PC-9 (cell line): Measurements from ENCODE around the gene GPATCH3. TPM values are rescaled to one million over a fixed set of nuclear protein-coding genes. Genes with fewer than 3 reads are reported as not detected.

Experiments used
- BruUV-seq: library from RNA; stranded (reverse); fragments of 400-500 nt; replicated peaks from 2 replicates; lab custom pipeline; 2021; lab: Mats Ljungman, UMichigan
- CTCF ChIA-PET: fragments of 300-600 bp; sonication (Branson Sonifier 250); formaldehyde crosslinking; loops from one replicate; lab custom pipeline; 2022; ENCODE audit warnings: antibody characterized with exemption; lab: Charles Lee
- POLR2A ChIA-PET: fragments of 300-600 bp; sonication (Branson Sonifier 250); formaldehyde crosslinking; loops from one replicate; lab custom pipeline; 2022; ENCODE audit warnings: antibody characterized with exemption; ENCODE audit not compliant: unreplicated experiment; lab: Charles Lee
- DNase-seq, 2 experiments: peaks; one replicate each; pipeline versions ENCODE4 v3.0.0 to v3.0.0-alpha.2; 2015 to 2022; ENCODE audit warnings: mixed read lengths in 1 of 2
- H2AFZ ChIP-seq: fragments of 200-600 bp; sonication (generic); 2 replicates; pipeline ENCODE4 v1.8.1; 2017; ENCODE audit warnings: antibody characterized with exemption
- H3F3A ChIP-seq: fragments of 200-600 bp; sonication (generic); 2 replicates; pipeline ENCODE4 v1.8.1; 2017; ENCODE audit warnings: antibody characterized with exemption, mild to moderate bottlenecking, low read depth; ENCODE audit not compliant: insufficient read depth
- H3K27ac ChIP-seq: fragments of 200-600 bp; sonication (generic); 2 replicates; pipeline ENCODE4 v1.6.1; 2016; ENCODE audit warnings: mixed run types
- H3K27me3 ChIP-seq: fragments of 200-600 bp; sonication (generic); 2 replicates; pipeline ENCODE4 v1.6.1; 2016; ENCODE audit warnings: low read depth, mixed run types; ENCODE audit not compliant: insufficient read depth
- H3K36me3 ChIP-seq: fragments of 200-600 bp; sonication (generic); 2 replicates; pipeline ENCODE4 v1.6.1; 2016; ENCODE audit warnings: low read depth, mixed run types
- H3K4me1 ChIP-seq: fragments of 200-600 bp; sonication (generic); replicated peaks from 2 replicates; pipeline ENCODE4 v1.6.1; 2016; ENCODE audit warnings: mixed run types; ENCODE audit not compliant: insufficient read depth
- H3K4me2 ChIP-seq: fragments of 200-600 bp; sonication (generic); 2 replicates; pipeline ENCODE4 v1.6.1; 2017; ENCODE audit warnings: mixed run types
- H3K4me3 ChIP-seq: fragments of 200-600 bp; sonication (generic); 2 replicates; pipeline ENCODE4 v1.6.1; 2016; ENCODE audit warnings: mixed run types
- H3K79me2 ChIP-seq: fragments of 200-600 bp; sonication (generic); 2 replicates; pipeline ENCODE4 v1.6.1; 2017; ENCODE audit warnings: low read depth, mixed run types
- H3K9me2 ChIP-seq: fragments of 200-600 bp; sonication (generic); 2 replicates; pipeline ENCODE4 v1.8.1; 2017; ENCODE audit warnings: mild to moderate bottlenecking; ENCODE audit not compliant: insufficient read depth
- H3K9me3 ChIP-seq: fragments of 200-600 bp; sonication (generic); 2 replicates; pipeline ENCODE4 v1.8.1; 2016; ENCODE audit warnings: low read depth; ENCODE audit not compliant: insufficient read depth
- H4K20me1 ChIP-seq: fragments of 200-600 bp; sonication (generic); 2 replicates; pipeline ENCODE4 v1.8.1; 2017; ENCODE audit not compliant: insufficient read depth
- CTCF ChIP-seq: fragments of 200-600 bp; sonication (generic); conservative IDR thresholded peaks from 2 replicates; pipeline ENCODE4 v1.6.1; 2017; ENCODE audit warnings: mixed run types, antibody characterized with exemption, mild to moderate bottlenecking, moderate library complexity
- EZH2 ChIP-seq: fragments of 200-600 bp; sonication (generic); IDR thresholded peaks from 2 replicates; pipeline ENCODE4 v1.8.0; 2017; ENCODE audit warnings: antibody characterized with exemption, low read depth
- intact Hi-C: fragments of 100-400 bp; cut with micrococcal nuclease; formaldehyde crosslinking; loops from one replicate; pipeline ENCODE4 v1.10.0; 2022; ENCODE audit not compliant: unreplicated experiment
- total RNA-seq: library from RNA; stranded (reverse); gene quantifications from 2 replicates; pipeline ENCODE4 v1.2.3, GENCODE V29; 2021

The GPATCH3 gene
- total RNA-seq, 1 experiment from 2014 or later, result 13.1 TPM

GRCh38 chr1:26945728-26946127 is 45.5 kb upstream of the GPATCH3 start:
- H3F3A ChIP-seq, result peaks cover 40% of the 10 kb centered on the region; the same call in 1 of the 2 replicates
- H3K4me1 ChIP-seq, result no peaks in the 10 kb centered on the region
- H3K9me2 ChIP-seq, result no peaks in the 10 kb centered on the region
- no peak overlapping the region for H3K4me2 ChIP-seq
- H3K4me3 ChIP-seq, result no peak overlapping the region
- DNase-seq, result no peak
- TF ChIP-seq CTCF (no peak), EZH2 (no peak)
- H3K27me3 ChIP-seq, result no peaks in the 10 kb centered on the region
- no peaks in the 10 kb centered on the region; the same call in 1 of the 2 replicates for H4K20me1 ChIP-seq
- no peaks in the 10 kb centered on the region for H3K79me2 ChIP-seq
- no peak overlapping the region for H3K27ac ChIP-seq
- intact Hi-C loops, result no loop called here
- no peaks in the 10 kb centered on the region for H3K9me3 ChIP-seq
- no TSS peak for BruUV-seq
- ChIA-PET POLR2A (interaction anchor here (0.6 kb wide), 1 partner anchor 106 kb away, joined by 5 read pairs; no protein-coding TSS in a partner anchor), CTCF (no interaction called here)
- no peaks in the 10 kb centered on the region for H3K36me3 ChIP-seq
- no peak overlapping the region for H2AFZ ChIP-seq

GRCh38 chr1:26945138-26945537 is 44.9 kb upstream of the GPATCH3 start:
- Histone ChIP-seq H3K4me3 (no peak overlapping the region), H3K4me1 (no peaks in the 10 kb centered on the region), H3K9me3 (no peaks in the 10 kb centered on the region), H3K27ac (no peak overlapping the region), H3K27me3 (no peaks in the 10 kb centered on the region), H3K36me3 (no peaks in the 10 kb centered on the region), H3K9me2 (no peaks in the 10 kb centered on the region), H3F3A (peaks cover 40% of the 10 kb centered on the region; the same call in 1 of the 2 replicates), H3K79me2 (no peaks in the 10 kb centered on the region), H2AFZ (no peak overlapping the region), H4K20me1 (no peaks in the 10 kb centered on the region; the same call in 1 of the 2 replicates), H3K4me2 (no peak overlapping the region)
- no peak for TF ChIP-seq EZH2
- no peak for TF ChIP-seq CTCF
- intact Hi-C loops, result no loop called here
- no TSS peak for BruUV-seq
- DNase-seq, result no peak
- ChIA-PET POLR2A (no interaction called here), CTCF (no interaction called here)

GRCh38 chr1:26942656-26943055 is 42.4 kb upstream of the GPATCH3 start:
- H3K4me2 ChIP-seq, result no peak overlapping the region
- H3K36me3 ChIP-seq, result no peaks in the 10 kb centered on the region
- H3K27me3 ChIP-seq, result no peaks in the 10 kb centered on the region
- H3K9me2 ChIP-seq, result no peaks in the 10 kb centered on the region
- POLR2A ChIA-PET, result interaction anchor here (0.5 kb wide), 1 partner anchor 17 kb away, joined by 10 read pairs; no protein-coding TSS in a partner anchor
- no peak overlapping the region for H3K4me3 ChIP-seq
- H4K20me1 ChIP-seq, result peaks cover 12% of the 10 kb centered on the region
- 0 out of 2 replicates have a peak, but pooled peaks cover 7% of the 10 kb centered on the region for H3K79me2 ChIP-seq
- H3F3A ChIP-seq, result peaks cover 20% of the 10 kb centered on the region; the same call in 1 of the 2 replicates
- TF ChIP-seq EZH2 (no peak), CTCF (no peak)
- no TSS peak for BruUV-seq
- no peak overlapping the region for H3K27ac ChIP-seq
- no peaks in the 10 kb centered on the region for H3K4me1 ChIP-seq
- H3K9me3 ChIP-seq, result no peaks in the 10 kb centered on the region
- intact Hi-C loops, result no loop called here
- no peak for DNase-seq
- no peak overlapping the region for H2AFZ ChIP-seq
- CTCF ChIA-PET, result interaction anchor here (0.6 kb wide), 1 partner anchor 24 kb away, joined by 3 read pairs; no protein-coding TSS in a partner anchor
